ENCODE results near the gene COL6A6. TPM values are rescaled to one million over a fixed set of nuclear protein-coding genes. Genes with fewer than 3 reads are reported as not detected.

Gene COL6A6
- total RNA-seq, 1 experiment from 2014 or later, result 0.11 TPM

DNA sequence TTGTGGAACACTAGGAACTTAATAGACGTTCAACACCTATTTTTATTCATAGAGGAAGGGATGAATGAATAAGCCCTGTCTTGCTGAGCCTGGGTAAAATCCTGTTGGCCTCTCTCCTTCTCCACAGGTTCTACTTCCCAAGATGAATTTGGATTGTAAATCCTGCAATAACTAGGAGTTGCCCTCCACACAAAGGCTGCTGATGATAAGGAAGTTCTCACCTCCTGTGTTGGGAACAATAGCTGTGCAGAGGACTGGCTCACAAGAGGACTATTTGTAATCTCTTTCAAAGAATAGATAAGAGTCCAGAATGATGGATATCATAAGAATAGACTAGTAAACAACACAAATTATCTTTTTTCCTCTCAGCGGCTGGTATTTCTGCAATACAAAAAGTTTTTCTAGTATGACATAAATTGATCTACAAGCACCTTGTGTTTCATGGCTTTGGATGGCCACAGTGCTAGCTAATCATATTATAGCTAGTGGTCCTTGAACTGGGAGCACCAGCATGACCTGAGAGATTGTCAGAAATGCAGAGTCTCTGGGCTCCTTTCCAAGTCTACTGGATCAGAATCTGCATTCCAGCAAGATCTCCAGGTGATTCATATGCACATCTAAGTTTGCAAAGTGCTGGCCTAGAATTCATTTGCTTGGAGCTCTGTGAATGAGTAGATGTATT, 28.1 kb upstream of the COL6A6 start:
- H3K4me1 Mint-ChIP-seq, result peaks cover 2 to 4% of the 10 kb centered on the region in 2 experiments; a peak in 2 of 4 replicates
- no peaks in the 10 kb centered on the region for H3K27me3 ChIP-seq (ENCODE audit: insufficient read depth, low read length)
- H2BK20ac ChIP-seq (ENCODE audit: low read depth, low read length, poor library complexity, severe bottlenecking), result no peak overlapping the region
- H3K23ac ChIP-seq (ENCODE audit: insufficient read length, low read depth, low read length), result no peak overlapping the region
- H4K8ac ChIP-seq (replicated peaks; ENCODE audit: insufficient read length, low read depth, low read length), result no peak overlapping the region
- no peak overlapping the region for H2BK15ac ChIP-seq (ENCODE audit: low read depth, low read length)
- no peaks in the 10 kb centered on the region for H3K36me3 Mint-ChIP-seq (ENCODE audit: insufficient read depth in 1 of 3, low read depth in 3 of 3)
- H3K9me3 ChIP-seq (ENCODE audit: control insufficient read depth, low read depth, low read length), result no peaks in the 10 kb centered on the region
- no peaks in the 10 kb centered on the region; the same call in 1 of the 2 replicates for H3K27me3 Mint-ChIP-seq (ENCODE audit: low read depth)
- H2AFZ ChIP-seq (ENCODE audit: low read length), result no peak overlapping the region
- DNase-seq, result no peak
- no peak overlapping the region for H3K9ac ChIP-seq (ENCODE audit: extremely low read depth, insufficient read length, low read length)
- no peak overlapping the region for H3K4me3 Mint-ChIP-seq
- no CpG with 5 or more reads among the region's 2 CpGs for WGBS (ENCODE audit: extremely low coverage, insufficient read length, low lambda C conversion rate)
- no peaks in the 10 kb centered on the region for H4K20me1 ChIP-seq (ENCODE audit: control insufficient read depth, insufficient read depth, insufficient read length)
- H3K4me2 ChIP-seq (ENCODE audit: insufficient read depth, insufficient read length, low read length), result no peak overlapping the region
- no peak overlapping the region for H2BK5ac ChIP-seq (ENCODE audit: insufficient read length, low read length)
- no peak overlapping the region for H3K56ac ChIP-seq (ENCODE audit: insufficient read length, low read depth, low read length)
- TF ChIP-seq, protein P1, sequence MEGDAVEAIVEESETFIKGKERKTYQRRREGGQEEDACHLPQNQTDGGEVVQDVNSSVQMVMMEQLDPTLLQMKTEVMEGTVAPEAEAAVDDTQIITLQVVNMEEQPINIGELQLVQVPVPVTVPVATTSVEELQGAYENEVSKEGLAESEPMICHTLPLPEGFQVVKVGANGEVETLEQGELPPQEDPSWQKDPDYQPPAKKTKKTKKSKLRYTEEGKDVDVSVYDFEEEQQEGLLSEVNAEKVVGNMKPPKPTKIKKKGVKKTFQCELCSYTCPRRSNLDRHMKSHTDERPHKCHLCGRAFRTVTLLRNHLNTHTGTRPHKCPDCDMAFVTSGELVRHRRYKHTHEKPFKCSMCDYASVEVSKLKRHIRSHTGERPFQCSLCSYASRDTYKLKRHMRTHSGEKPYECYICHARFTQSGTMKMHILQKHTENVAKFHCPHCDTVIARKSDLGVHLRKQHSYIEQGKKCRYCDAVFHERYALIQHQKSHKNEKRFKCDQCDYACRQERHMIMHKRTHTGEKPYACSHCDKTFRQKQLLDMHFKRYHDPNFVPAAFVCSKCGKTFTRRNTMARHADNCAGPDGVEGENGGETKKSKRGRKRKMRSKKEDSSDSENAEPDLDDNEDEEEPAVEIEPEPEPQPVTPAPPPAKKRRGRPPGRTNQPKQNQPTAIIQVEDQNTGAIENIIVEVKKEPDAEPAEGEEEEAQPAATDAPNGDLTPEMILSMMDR (conservative IDR thresholded peaks at IDR 0.05), result no peak
- H3K23me2 ChIP-seq (ENCODE audit: insufficient read length, low read depth, low read length, poor library complexity, severe bottlenecking), result no peaks in the 10 kb centered on the region
- H3K27ac ChIP-seq (ENCODE audit: insufficient read length, low read depth, low read length), result no peak overlapping the region
- H3K4me1 ChIP-seq (ENCODE audit: insufficient read depth, low read length), result no peaks in the 10 kb centered on the region
- H3K4ac ChIP-seq (ENCODE audit: low read depth, low read length), result no peak overlapping the region
- H3K18ac ChIP-seq (ENCODE audit: insufficient read length, low read depth, low read length), result no peak overlapping the region
- no peak overlapping the region for H4K91ac ChIP-seq (ENCODE audit: insufficient read length, low read depth, low read length)
- no peaks in the 10 kb centered on the region for H3K79me2 ChIP-seq (ENCODE audit: insufficient read depth, low read length)
- H4K5ac ChIP-seq (ENCODE audit: insufficient read length, low read depth, low read length), result no peak overlapping the region
- no peak overlapping the region for H2AK5ac ChIP-seq (ENCODE audit: insufficient read length, low read length)
- no peak overlapping the region for H3K27ac Mint-ChIP-seq
- H2BK120ac ChIP-seq (ENCODE audit: low read depth, low read length, poor library complexity, severe bottlenecking), result no peak overlapping the region
- H3K9me3 Mint-ChIP-seq, result no peaks in the 10 kb centered on the region
- H3K79me1 ChIP-seq (ENCODE audit: insufficient read depth, low read depth, low read length, poor library complexity, severe bottlenecking), result no peaks in the 10 kb centered on the region
- no peak overlapping the region for H3K14ac ChIP-seq (ENCODE audit: insufficient read depth, low read length)
- no peak overlapping the region for H3T11ph ChIP-seq (ENCODE audit: low read length)
- H2BK12ac ChIP-seq (ENCODE audit: insufficient read length, low read depth, low read length), result no peak overlapping the region
